Loucy (cell line): ENCODE results near the gene OR10A5.

Experiments
- EZH2phosphoT487 ChIP-seq: fragments of 200-600 bp; IDR thresholded peaks from 2 replicates; pipeline ENCODE4 v1.6.1; 2018; ENCODE audit warnings: antibody characterized with exemption, mild to moderate bottlenecking, moderate library complexity, borderline replicate concordance
- TF ChIP-seq, protein P1 (sequence below): fragments of 200-600 bp; sonication (generic); conservative IDR thresholded peaks from 2 replicates; pipeline ENCODE4 v1.5.1; 2014; ENCODE audit warnings: mild to moderate bottlenecking, antibody characterized with exemption, low read length

- TF ChIP-seq, protein P1, sequence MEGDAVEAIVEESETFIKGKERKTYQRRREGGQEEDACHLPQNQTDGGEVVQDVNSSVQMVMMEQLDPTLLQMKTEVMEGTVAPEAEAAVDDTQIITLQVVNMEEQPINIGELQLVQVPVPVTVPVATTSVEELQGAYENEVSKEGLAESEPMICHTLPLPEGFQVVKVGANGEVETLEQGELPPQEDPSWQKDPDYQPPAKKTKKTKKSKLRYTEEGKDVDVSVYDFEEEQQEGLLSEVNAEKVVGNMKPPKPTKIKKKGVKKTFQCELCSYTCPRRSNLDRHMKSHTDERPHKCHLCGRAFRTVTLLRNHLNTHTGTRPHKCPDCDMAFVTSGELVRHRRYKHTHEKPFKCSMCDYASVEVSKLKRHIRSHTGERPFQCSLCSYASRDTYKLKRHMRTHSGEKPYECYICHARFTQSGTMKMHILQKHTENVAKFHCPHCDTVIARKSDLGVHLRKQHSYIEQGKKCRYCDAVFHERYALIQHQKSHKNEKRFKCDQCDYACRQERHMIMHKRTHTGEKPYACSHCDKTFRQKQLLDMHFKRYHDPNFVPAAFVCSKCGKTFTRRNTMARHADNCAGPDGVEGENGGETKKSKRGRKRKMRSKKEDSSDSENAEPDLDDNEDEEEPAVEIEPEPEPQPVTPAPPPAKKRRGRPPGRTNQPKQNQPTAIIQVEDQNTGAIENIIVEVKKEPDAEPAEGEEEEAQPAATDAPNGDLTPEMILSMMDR: no peak
- no peak for TF ChIP-seq EZH2phosphoT487
These were observed 27.8 kb upstream of the OR10A5 start for GRCh38 chr11:6817694-6818093.
